SK-N-SH treated with all-trans-retinoic acid at 6 μM for 48 hours (cell line): ENCODE data around the gene GABBR1.

Experiments used
- ATAC-seq: fragments of 200-7000 bp; cut with Tn5 transposase; 3 replicates; pipeline ENCODE4 v1.9.1; 2020; ENCODE audit warnings: mild to moderate bottlenecking, moderate library complexity
- ARNTL ChIP-seq: fragments of 450-650 bp; formaldehyde crosslinking; IDR thresholded peaks from 2 replicates; pipeline ENCODE4 v1.5.0; 2020; ENCODE audit warnings: low read depth, mild to moderate bottlenecking, moderate library complexity, borderline replicate concordance
- BACH2 ChIP-seq: fragments of 250-450 bp; sonication (Bioruptor Pico); IDR thresholded peaks from 2 replicates; pipeline ENCODE4 v1.9.0; 2021; ENCODE audit warnings: mild to moderate bottlenecking, borderline replicate concordance
- CSDC2 ChIP-seq: fragments of 250-450 bp; sonication (Bioruptor Pico); IDR thresholded peaks from 2 replicates; pipeline ENCODE4 v1.5.0; 2020; ENCODE audit warnings: mild to moderate bottlenecking, moderate library complexity
- ESRRG ChIP-seq: fragments of 250-450 bp; sonication (Bioruptor Pico); IDR thresholded peaks from 2 replicates; pipeline ENCODE4 v1.6.1; 2021; ENCODE audit warnings: mild to moderate bottlenecking
- GLIS3 ChIP-seq: fragments of 250-450 bp; sonication (Bioruptor Pico); IDR thresholded peaks from 2 replicates; pipeline ENCODE4 v1.5.0; 2020; ENCODE audit warnings: mild to moderate bottlenecking, moderate library complexity
- ISL1 ChIP-seq: fragments of 250-450 bp; sonication (Bioruptor Pico); IDR thresholded peaks from 2 replicates; pipeline ENCODE4 v2.1.2; 2022; ENCODE audit warnings: mild to moderate bottlenecking, moderate library complexity
- OSR1 ChIP-seq: fragments of 250-450 bp; sonication (Bioruptor Pico); IDR thresholded peaks from 2 replicates; pipeline ENCODE4 v1.8.0; 2022; ENCODE audit warnings: moderate library complexity, mild to moderate bottlenecking, inconsistent platforms
- POU6F1 ChIP-seq: fragments of 250-450 bp; sonication (Bioruptor Pico); IDR thresholded peaks from 2 replicates; pipeline ENCODE4 v1.8.0; 2021; ENCODE audit warnings: low read depth, mild to moderate bottlenecking, moderate library complexity, borderline replicate concordance
- PPARA ChIP-seq: fragments of 250-450 bp; sonication (Bioruptor Pico); IDR thresholded peaks from 2 replicates; pipeline ENCODE4 v1.5.0; 2020; ENCODE audit warnings: mild to moderate bottlenecking, borderline replicate concordance
- RARB ChIP-seq: fragments of 250-450 bp; sonication (Bioruptor Pico); IDR thresholded peaks from 2 replicates; pipeline ENCODE4 v1.8.0; 2021; ENCODE audit warnings: mild to moderate bottlenecking, moderate library complexity
- SNAI2 ChIP-seq: fragments of 250-450 bp; sonication (Bioruptor Pico); IDR thresholded peaks from 2 replicates; pipeline ENCODE4 v1.5.0; 2020; ENCODE audit warnings: mild to moderate bottlenecking, moderate library complexity
- TCF4 ChIP-seq: fragments of 250-450 bp; sonication (Bioruptor Pico); IDR thresholded peaks from 2 replicates; pipeline ENCODE4 v1.8.0; 2021; ENCODE audit warnings: mild to moderate bottlenecking, moderate library complexity, borderline replicate concordance
- TOX ChIP-seq: fragments of 250-450 bp; sonication (Bioruptor Pico); IDR thresholded peaks from 2 replicates; pipeline ENCODE4 v1.8.0; 2021; ENCODE audit warnings: mild to moderate bottlenecking, moderate library complexity, borderline replicate concordance
- ZC3H10 ChIP-seq: fragments of 250-450 bp; sonication (Bioruptor Pico); IDR thresholded peaks from 2 replicates; pipeline ENCODE4 v1.5.1; 2021; ENCODE audit warnings: mild to moderate bottlenecking, moderate library complexity
- ZFP3 ChIP-seq: fragments of 250-450 bp; sonication (Bioruptor Pico); IDR thresholded peaks from 2 replicates; pipeline ENCODE4 v1.5.0; 2020; ENCODE audit warnings: mild to moderate bottlenecking, moderate library complexity
- ZNF565 ChIP-seq: fragments of 450-650 bp; formaldehyde crosslinking; conservative IDR thresholded peaks from 2 replicates; pipeline ENCODE4 v1.5.0; 2020; ENCODE audit warnings: low read depth, mild to moderate bottlenecking, moderate library complexity
- ZNF70 ChIP-seq: fragments of 450-650 bp; formaldehyde crosslinking; IDR thresholded peaks from 2 replicates; pipeline ENCODE4 v1.5.0; 2020; ENCODE audit warnings: mild to moderate bottlenecking, moderate library complexity
- ZNF8 ChIP-seq: fragments of 450-650 bp; formaldehyde crosslinking; IDR thresholded peaks from 2 replicates; pipeline ENCODE4 v1.5.0; 2020; ENCODE audit warnings: mild to moderate bottlenecking, moderate library complexity
- TF ChIP-seq, protein P1 (sequence below): fragments of 250-450 bp; sonication (Bioruptor Pico); IDR thresholded peaks from 2 replicates; pipeline ENCODE4 v1.8.0; 2020; ENCODE audit warnings: mild to moderate bottlenecking, moderate library complexity, borderline replicate concordance
- TF ChIP-seq, protein P2 (sequence below): fragments of 250-450 bp; sonication (Bioruptor Pico); IDR thresholded peaks from 2 replicates; pipeline ENCODE4 v1.5.0; 2020; ENCODE audit warnings: mild to moderate bottlenecking, moderate library complexity
- TF ChIP-seq, protein P3 (sequence below): fragments of 250-450 bp; sonication (Bioruptor Pico); IDR thresholded peaks from 2 replicates; pipeline ENCODE4 v1.5.1; 2021; ENCODE audit warnings: mild to moderate bottlenecking, moderate library complexity
- TF ChIP-seq, protein P4 (sequence below): fragments of 250-450 bp; sonication (Bioruptor Pico); IDR thresholded peaks from 2 replicates; pipeline ENCODE4 v1.5.1; 2020; ENCODE audit warnings: low read depth, mild to moderate bottlenecking, moderate library complexity

Gene GABBR1

GRCh38 chr6:29528300-29528931 is 104.6 kb downstream of the GABBR1 start (continued):
- TF ChIP-seq PPARA (CRISPR knock-in tag): no peak
- no peak for TF ChIP-seq ZNF565 (CRISPR knock-in tag)
- no peak for TF ChIP-seq ZNF8 (CRISPR knock-in tag)
- TF ChIP-seq BACH2 (CRISPR knock-in tag): no peak
- TF ChIP-seq ZFP3 (CRISPR knock-in tag): no peak
- no peak for TF ChIP-seq ISL1 (CRISPR knock-in tag)

DNA sequence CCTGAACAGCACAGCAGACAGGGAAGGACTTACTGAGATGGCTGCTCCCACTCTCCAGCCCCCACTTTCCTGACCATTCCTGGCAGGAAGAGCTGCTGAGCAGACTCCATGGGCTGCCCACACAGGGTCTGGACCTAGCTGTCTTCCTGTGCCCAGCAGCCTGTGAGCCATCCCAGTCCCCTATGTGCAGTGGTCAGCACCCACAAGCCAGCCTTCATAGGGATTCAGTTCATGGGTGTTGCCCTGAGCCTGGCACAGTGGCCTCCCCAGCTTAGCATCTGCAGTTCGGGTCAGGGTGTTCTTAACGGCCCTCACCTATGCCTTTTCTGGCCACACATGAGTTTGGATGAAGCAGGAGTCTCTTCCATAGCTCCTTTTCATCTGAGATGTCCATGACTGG is 105.4 kb downstream of the GABBR1 start:
- no peak for ATAC-seq
- TF ChIP-seq BACH2 (CRISPR knock-in tag) (no peak), ZNF8 (CRISPR knock-in tag) (no peak), SNAI2 (no peak)
- TF ChIP-seq, all 23 proteins: peak for 0

DNA sequence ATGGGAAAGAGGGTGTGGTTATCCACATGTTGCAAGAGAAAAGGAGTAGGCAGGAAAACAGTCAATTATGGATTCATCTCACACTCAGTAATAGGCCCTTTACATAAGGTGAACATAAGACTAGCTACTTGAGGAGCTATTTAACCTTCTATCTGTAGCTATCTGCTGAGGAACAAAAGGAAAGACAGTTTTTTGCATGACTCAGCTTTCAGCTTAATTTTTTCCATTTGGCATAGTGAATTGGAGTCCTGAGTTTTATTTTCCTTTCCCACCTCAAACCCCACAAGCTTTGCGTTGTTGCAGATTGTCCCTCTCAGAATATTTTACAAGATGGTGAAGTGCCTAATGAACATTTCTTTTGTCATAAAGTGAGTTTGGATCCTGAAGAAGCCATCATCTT is 105.9 kb downstream of the GABBR1 start:
- ATAC-seq: no peak

DNA sequence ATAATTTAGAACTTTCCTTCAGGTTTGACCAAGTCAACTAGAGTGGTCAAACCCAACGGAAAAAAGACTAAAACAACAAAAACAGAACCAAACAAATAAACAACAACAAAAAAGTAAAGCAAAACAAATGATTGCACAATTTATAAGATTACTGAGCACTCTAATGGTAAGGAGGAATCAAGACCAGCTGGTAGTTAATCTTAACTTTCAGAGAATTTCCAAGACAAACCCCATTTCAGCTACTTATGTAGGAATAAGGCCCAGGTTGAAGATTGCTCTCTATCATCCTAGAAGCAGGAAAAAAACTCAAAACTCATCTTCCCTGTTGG is 107.7 kb downstream of the GABBR1 start:
- ATAC-seq: no peak
- TF ChIP-seq ARNTL (CRISPR knock-in tag): no peak
- no peak for TF ChIP-seq ZNF70 (CRISPR knock-in tag)
- TF ChIP-seq TOX (CRISPR knock-in tag): no peak
- TF ChIP-seq ZC3H10 (CRISPR knock-in tag): no peak
- no peak for TF ChIP-seq TCF4 (CRISPR knock-in tag)
- TF ChIP-seq, protein P1, sequence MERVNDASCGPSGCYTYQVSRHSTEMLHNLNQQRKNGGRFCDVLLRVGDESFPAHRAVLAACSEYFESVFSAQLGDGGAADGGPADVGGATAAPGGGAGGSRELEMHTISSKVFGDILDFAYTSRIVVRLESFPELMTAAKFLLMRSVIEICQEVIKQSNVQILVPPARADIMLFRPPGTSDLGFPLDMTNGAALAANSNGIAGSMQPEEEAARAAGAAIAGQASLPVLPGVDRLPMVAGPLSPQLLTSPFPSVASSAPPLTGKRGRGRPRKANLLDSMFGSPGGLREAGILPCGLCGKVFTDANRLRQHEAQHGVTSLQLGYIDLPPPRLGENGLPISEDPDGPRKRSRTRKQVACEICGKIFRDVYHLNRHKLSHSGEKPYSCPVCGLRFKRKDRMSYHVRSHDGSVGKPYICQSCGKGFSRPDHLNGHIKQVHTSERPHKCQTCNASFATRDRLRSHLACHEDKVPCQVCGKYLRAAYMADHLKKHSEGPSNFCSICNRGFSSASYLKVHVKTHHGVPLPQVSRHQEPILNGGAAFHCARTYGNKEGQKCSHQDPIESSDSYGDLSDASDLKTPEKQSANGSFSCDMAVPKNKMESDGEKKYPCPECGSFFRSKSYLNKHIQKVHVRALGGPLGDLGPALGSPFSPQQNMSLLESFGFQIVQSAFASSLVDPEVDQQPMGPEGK (CRISPR knock-in tag): no peak
- TF ChIP-seq ESRRG: no peak
- TF ChIP-seq, protein P2, sequence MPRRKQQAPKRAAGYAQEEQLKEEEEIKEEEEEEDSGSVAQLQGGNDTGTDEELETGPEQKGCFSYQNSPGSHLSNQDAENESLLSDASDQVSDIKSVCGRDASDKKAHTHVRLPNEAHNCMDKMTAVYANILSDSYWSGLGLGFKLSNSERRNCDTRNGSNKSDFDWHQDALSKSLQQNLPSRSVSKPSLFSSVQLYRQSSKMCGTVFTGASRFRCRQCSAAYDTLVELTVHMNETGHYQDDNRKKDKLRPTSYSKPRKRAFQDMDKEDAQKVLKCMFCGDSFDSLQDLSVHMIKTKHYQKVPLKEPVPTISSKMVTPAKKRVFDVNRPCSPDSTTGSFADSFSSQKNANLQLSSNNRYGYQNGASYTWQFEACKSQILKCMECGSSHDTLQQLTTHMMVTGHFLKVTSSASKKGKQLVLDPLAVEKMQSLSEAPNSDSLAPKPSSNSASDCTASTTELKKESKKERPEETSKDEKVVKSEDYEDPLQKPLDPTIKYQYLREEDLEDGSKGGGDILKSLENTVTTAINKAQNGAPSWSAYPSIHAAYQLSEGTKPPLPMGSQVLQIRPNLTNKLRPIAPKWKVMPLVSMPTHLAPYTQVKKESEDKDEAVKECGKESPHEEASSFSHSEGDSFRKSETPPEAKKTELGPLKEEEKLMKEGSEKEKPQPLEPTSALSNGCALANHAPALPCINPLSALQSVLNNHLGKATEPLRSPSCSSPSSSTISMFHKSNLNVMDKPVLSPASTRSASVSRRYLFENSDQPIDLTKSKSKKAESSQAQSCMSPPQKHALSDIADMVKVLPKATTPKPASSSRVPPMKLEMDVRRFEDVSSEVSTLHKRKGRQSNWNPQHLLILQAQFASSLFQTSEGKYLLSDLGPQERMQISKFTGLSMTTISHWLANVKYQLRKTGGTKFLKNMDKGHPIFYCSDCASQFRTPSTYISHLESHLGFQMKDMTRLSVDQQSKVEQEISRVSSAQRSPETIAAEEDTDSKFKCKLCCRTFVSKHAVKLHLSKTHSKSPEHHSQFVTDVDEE (CRISPR knock-in tag): no peak
- TF ChIP-seq ISL1 (CRISPR knock-in tag): no peak
- no peak for TF ChIP-seq ZFP3 (CRISPR knock-in tag)
- TF ChIP-seq OSR1: no peak
- no peak for TF ChIP-seq ZNF565 (CRISPR knock-in tag)
- TF ChIP-seq, protein P3, sequence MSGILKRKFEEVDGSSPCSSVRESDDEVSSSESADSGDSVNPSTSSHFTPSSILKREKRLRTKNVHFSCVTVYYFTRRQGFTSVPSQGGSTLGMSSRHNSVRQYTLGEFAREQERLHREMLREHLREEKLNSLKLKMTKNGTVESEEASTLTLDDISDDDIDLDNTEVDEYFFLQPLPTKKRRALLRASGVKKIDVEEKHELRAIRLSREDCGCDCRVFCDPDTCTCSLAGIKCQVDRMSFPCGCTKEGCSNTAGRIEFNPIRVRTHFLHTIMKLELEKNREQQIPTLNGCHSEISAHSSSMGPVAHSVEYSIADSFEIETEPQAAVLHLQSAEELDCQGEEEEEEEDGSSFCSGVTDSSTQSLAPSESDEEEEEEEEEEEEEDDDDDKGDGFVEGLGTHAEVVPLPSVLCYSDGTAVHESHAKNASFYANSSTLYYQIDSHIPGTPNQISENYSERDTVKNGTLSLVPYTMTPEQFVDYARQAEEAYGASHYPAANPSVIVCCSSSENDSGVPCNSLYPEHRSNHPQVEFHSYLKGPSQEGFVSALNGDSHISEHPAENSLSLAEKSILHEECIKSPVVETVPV (CRISPR knock-in tag): no peak

More for the DNA sequence above, 105.9 kb downstream of the GABBR1 start:
- TF ChIP-seq ARNTL (CRISPR knock-in tag): no peak
- TF ChIP-seq POU6F1 (CRISPR knock-in tag): no peak
- TF ChIP-seq, protein P2 (CRISPR knock-in tag): no peak
- no peak for TF ChIP-seq RARB (CRISPR knock-in tag)
- no peak for TF ChIP-seq ESRRG
- TF ChIP-seq ZNF565 (CRISPR knock-in tag): no peak
- no peak for TF ChIP-seq GLIS3 (CRISPR knock-in tag)
- TF ChIP-seq, protein P4, sequence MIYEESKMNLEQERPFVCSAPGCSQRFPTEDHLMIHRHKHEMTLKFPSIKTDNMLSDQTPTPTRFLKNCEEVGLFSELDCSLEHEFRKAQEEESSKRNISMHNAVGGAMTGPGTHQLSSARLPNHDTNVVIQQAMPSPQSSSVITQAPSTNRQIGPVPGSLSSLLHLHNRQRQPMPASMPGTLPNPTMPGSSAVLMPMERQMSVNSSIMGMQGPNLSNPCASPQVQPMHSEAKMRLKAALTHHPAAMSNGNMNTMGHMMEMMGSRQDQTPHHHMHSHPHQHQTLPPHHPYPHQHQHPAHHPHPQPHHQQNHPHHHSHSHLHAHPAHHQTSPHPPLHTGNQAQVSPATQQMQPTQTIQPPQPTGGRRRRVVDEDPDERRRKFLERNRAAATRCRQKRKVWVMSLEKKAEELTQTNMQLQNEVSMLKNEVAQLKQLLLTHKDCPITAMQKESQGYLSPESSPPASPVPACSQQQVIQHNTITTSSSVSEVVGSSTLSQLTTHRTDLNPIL: no peak
- TF ChIP-seq CSDC2 (CRISPR knock-in tag): no peak
- TF ChIP-seq PPARA (CRISPR knock-in tag): no peak
